ENCODE measurements around the gene NOB1. TPM values are rescaled to one million over a fixed set of nuclear protein-coding genes. Genes with fewer than 3 reads are reported as not detected.

Gene NOB1
- total and polyA plus RNA-seq, 8 donors, result 4.9 to 76.4 (median 52.7) TPM

- intact Hi-C loops (cut with DNase I; ENCODE audit: low total_unique reads), result no loop called here
These were observed 20.8 kb upstream of the NOB1 start for GRCh38 chr16:69775563-69775962.

DNA sequence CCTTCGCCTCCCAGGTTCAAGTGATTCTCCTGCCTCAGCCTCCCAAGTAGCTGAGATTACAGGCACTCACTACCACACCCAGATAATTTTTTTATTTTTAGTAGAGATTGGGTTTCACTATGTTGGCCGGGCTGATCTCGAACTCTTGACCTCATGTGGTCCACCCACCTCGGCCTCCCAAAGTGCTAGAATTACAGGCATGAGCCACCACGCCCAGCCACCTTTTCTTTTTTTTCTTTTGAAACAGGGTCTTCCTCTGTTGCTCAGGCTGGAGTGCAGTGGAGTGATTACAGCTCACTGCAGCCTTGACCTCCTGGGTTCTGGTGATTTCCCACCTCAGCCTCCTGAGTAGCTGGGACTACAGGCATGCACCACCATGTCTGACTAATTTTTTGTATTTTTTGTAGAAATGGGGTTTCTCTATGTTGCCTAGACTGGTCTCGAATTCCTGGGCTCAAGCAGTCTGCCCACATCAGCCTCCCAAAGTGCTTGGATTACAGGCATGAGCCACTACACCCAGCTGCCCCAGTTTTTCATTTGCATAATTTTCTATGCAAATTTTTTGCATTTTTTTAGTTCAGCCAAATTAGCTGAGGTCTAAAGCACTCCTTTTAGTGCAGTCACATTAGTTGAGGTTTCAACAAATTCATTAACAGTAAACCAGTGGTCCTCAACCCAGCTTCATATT, 18.7 kb upstream of the NOB1 start:
- H3K27ac ChIP-seq, result no peak overlapping the region
- H3K27me3 ChIP-seq, result no peaks in the 10 kb centered on the region
- H3K36me3 ChIP-seq, result peaks cover 0 to 10% (median 3%) of the 10 kb centered on the region in 4 donors
- H3K4me1 ChIP-seq, result peaks cover 12 to 47% (median 28%) of the 10 kb centered on the region in 4 donors
- no peak for DNase-seq
- TF ChIP-seq POLR2AphosphoS5 (IDR thresholded peaks at IDR 0.05) (no peak), POLR2A (IDR thresholded peaks at IDR 0.05) (no peak), EP300 (IDR thresholded peaks at IDR 0.05) (no peak)
- no peak overlapping the region for H3K4me3 ChIP-seq
- 60 to 81% (median 65%) methylated on average over 6 of the region's 6 CpGs for WGBS, 5 donors
- H3K9me3 ChIP-seq, result peaks cover 0 to 6% (median 0%) of the 10 kb centered on the region in 4 donors
- intact Hi-C loops (cut with DNase I; ENCODE audit: low total_unique reads), result no loop called here

More at GRCh38 chr16:69775563-69775962, 20.8 kb upstream of the NOB1 start:
- Histone ChIP-seq H3K36me3 (peaks cover 0 to 17% (median 7%) of the 10 kb centered on the region in 4 donors), H3K9me3 (peaks cover 0 to 6% (median 0%) of the 10 kb centered on the region in 4 donors), H3K4me3 (no peak overlapping the region), H3K27me3 (no peaks in the 10 kb centered on the region), H3K4me1 (peaks cover 12 to 27% (median 24%) of the 10 kb centered on the region in 4 donors), H3K27ac (no peak overlapping the region)
- TF ChIP-seq EP300 (IDR thresholded peaks at IDR 0.05), result no peak
- TF ChIP-seq POLR2AphosphoS5 (IDR thresholded peaks at IDR 0.05), result no peak
- TF ChIP-seq POLR2A (IDR thresholded peaks at IDR 0.05), result no peak
- TF ChIP-seq, protein P1, sequence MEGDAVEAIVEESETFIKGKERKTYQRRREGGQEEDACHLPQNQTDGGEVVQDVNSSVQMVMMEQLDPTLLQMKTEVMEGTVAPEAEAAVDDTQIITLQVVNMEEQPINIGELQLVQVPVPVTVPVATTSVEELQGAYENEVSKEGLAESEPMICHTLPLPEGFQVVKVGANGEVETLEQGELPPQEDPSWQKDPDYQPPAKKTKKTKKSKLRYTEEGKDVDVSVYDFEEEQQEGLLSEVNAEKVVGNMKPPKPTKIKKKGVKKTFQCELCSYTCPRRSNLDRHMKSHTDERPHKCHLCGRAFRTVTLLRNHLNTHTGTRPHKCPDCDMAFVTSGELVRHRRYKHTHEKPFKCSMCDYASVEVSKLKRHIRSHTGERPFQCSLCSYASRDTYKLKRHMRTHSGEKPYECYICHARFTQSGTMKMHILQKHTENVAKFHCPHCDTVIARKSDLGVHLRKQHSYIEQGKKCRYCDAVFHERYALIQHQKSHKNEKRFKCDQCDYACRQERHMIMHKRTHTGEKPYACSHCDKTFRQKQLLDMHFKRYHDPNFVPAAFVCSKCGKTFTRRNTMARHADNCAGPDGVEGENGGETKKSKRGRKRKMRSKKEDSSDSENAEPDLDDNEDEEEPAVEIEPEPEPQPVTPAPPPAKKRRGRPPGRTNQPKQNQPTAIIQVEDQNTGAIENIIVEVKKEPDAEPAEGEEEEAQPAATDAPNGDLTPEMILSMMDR (IDR thresholded peaks at IDR 0.05), result no peak
- DNase-seq, result no peak

- peaks cover 12 to 65% (median 36%) of the 10 kb centered on the region in 4 donors for H3K4me1 ChIP-seq
- H3K27me3 ChIP-seq, result no peaks in the 10 kb centered on the region
- H3K9me3 ChIP-seq, result peaks cover 0 to 6% (median 0%) of the 10 kb centered on the region in 4 donors
- TF ChIP-seq EP300 (IDR thresholded peaks at IDR 0.05) (no peak), POLR2AphosphoS5 (IDR thresholded peaks at IDR 0.05) (no peak), POLR2A (IDR thresholded peaks at IDR 0.05) (no peak)
- TF ChIP-seq, protein P1 (IDR thresholded peaks at IDR 0.05), result no peak
- 36 to 72% (median 60%) methylated on average over 2 of the region's 2 CpGs for WGBS, 5 donors
- peaks cover 0 to 6% (median 3%) of the 10 kb centered on the region in 4 donors for H3K36me3 ChIP-seq
- H3K27ac ChIP-seq, result peak overlapping the region in 1 of 5 donors; percentile 49
- no peak for DNase-seq
- no peak overlapping the region for H3K4me3 ChIP-seq
- intact Hi-C loops (cut with DNase I; ENCODE audit: low total_unique reads), result no loop called here
These were observed 16.9 kb upstream of the NOB1 start for GRCh38 chr16:69771651-69771967.

GRCh38 chr16:69769404-69769803, 14.7 kb upstream of the NOB1 start:
- H3K36me3 ChIP-seq, result no peaks in the 10 kb centered on the region
- DNase-seq, result no peak
- no peak overlapping the region for H3K27ac ChIP-seq
- intact Hi-C loops (cut with DNase I; ENCODE audit: low total_unique reads), result no loop called here
- H3K9me3 ChIP-seq, result no peaks in the 10 kb centered on the region
- TF ChIP-seq POLR2A (IDR thresholded peaks at IDR 0.05), result no peak
- no peak for TF ChIP-seq POLR2AphosphoS5 (IDR thresholded peaks at IDR 0.05)
- 22 to 54% (median 28%) methylated on average over 2 of the region's 2 CpGs for WGBS, 5 donors
- no peak overlapping the region for H3K4me3 ChIP-seq
- H3K27me3 ChIP-seq, result no peaks in the 10 kb centered on the region
- peaks cover 12 to 75% (median 43%) of the 10 kb centered on the region in 4 donors for H3K4me1 ChIP-seq

DNA sequence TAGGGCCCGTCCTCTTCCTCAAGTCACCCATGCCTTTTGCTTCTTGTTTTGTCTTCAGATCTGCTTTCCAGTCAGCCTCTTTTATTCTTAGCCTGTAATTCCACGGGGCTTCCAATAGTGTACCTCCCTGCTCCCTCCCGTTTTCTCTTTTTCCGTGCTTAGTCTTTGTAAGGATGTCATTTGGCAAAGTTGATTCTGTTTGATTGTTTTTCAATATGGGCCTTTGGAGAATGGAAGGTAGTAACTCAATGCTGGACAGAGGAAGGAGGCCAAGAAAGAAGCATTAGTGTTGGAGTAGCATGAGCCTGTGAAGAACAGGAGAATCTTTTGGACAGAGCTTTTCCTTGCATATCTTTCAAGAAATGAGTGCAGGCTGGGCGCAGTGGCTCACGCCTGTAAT, 13.9 kb upstream of the NOB1 start:
- H3K27ac ChIP-seq, result no peak overlapping the region
- peaks cover 19 to 82% (median 50%) of the 10 kb centered on the region in 4 donors for H3K4me1 ChIP-seq
- H3K36me3 ChIP-seq, result no peaks in the 10 kb centered on the region
- no peak for DNase-seq
- intact Hi-C loops (cut with DNase I; ENCODE audit: low total_unique reads), result no loop called here
- no peaks in the 10 kb centered on the region for H3K9me3 ChIP-seq
- no peak for TF ChIP-seq EP300 (IDR thresholded peaks at IDR 0.05)
- TF ChIP-seq, protein P1 (IDR thresholded peaks at IDR 0.05), result no peak
- no peak for TF ChIP-seq POLR2AphosphoS5 (IDR thresholded peaks at IDR 0.05)
- no peak for TF ChIP-seq POLR2A (IDR thresholded peaks at IDR 0.05)
- 83 to 89% (median 87%) methylated on average over 6 of the region's 6 CpGs for WGBS, 5 donors
- H3K4me3 ChIP-seq, result no peak overlapping the region
- no peaks in the 10 kb centered on the region for H3K27me3 ChIP-seq
